ENCODE measurements around the gene RNASEH2B.

Gene RNASEH2B

GRCh38 chr13:51004918-51005460 is 95.4 kb downstream of the RNASEH2B start:
- peak overlapping the region; percentile 57 to 73 for H3K27ac ChIP-seq
- no peak for TF ChIP-seq CTCF (IDR thresholded peaks at IDR 0.05)
- H3K4me3 ChIP-seq: no peak overlapping the region
- DNase-seq: no peak
- H3K9me3 ChIP-seq: no peaks in the 10 kb centered on the region
- intact Hi-C loops (cut with DNase I; ENCODE audit: low total_unique reads): no loop called here
- H3K27me3 ChIP-seq: no peaks in the 10 kb centered on the region
- H3K36me3 ChIP-seq: no peaks in the 10 kb centered on the region
- peaks cover 0 to 30% (median 18%) of the 10 kb centered on the region in 4 donors for H3K4me1 ChIP-seq

DNA sequence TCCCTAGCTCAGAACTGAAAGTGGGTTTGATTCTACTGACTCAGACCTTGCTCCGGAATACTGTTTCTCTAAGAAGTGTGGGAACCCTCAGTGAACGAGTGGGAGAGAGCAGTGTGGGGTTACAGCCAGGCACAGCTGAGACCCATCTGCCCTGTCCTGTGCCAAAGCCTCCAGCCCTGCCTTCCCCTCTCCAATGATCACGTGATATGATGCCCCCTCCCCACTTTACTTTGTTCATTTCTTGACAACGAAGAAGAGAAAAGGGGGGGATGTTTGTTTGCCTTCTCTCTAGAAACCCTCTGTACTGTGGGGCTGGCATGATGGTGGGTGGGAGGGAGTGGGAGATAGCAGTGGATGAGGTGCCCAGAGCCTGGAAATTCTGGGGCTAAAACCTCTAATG is 96.0 kb downstream of the RNASEH2B start:
- Histone ChIP-seq H3K27ac (peak overlapping the region; percentile 57 to 73), H3K9me3 (no peaks in the 10 kb centered on the region), H3K4me3 (no peak overlapping the region), H3K36me3 (no peaks in the 10 kb centered on the region), H3K27me3 (no peaks in the 10 kb centered on the region), H3K4me1 (peaks cover 0 to 30% (median 16%) of the 10 kb centered on the region in 4 donors)
- TF ChIP-seq CTCF (IDR thresholded peaks at IDR 0.05): no peak
- no peak for DNase-seq
- intact Hi-C loops (cut with DNase I; ENCODE audit: low total_unique reads): no loop called here

All from tibial artery (tissue), 4 donors.